ENCODE results near the gene CLCN7. TPM values are rescaled to one million over a fixed set of nuclear protein-coding genes. Genes with fewer than 3 reads are reported as not detected.

CLCN7 gene
- total and polyA plus RNA-seq, 2 donors (not counting 3 experiments of a cell fraction or from before 2014, with no cell fraction given) = 59.8 to 94.9 TPM

- DNase-seq (ENCODE audit: low read depth, low spot score) (peak; percentile 6), FAIRE-seq (no peak)
- peak overlapping the region; percentile 84 for H3K27ac ChIP-seq (ENCODE audit: insufficient read depth, low read depth, low read length)
- peak overlapping the region; percentile 85 for H2AFZ ChIP-seq (ENCODE audit: low read depth, low read length)
- CTCF ChIA-PET = interaction anchor here (0.6 to 2.3 kb wide), 36 partner anchors 10 to 276 kb away, joined by 3 to 24 read pairs (median 5); partner anchors contain the start of genes JPT2, MAPK8IP3 and TMEM204
- peaks cover 15% of the 10 kb centered on the region for H3K4me1 ChIP-seq (ENCODE audit: control insufficient read depth, extremely low read depth, insufficient read depth, low read length)
- peaks cover 3 to 8% of the 10 kb centered on the region in 2 experiments for H3K36me3 ChIP-seq (ENCODE audit: control insufficient read depth in 2 of 2, extremely low read depth in 1 of 2, insufficient read depth in 2 of 2, low read length in 2 of 2)
- H3K4me2 ChIP-seq (ENCODE audit: insufficient read depth, low read length) = peak overlapping the region; percentile 83
- no peaks in the 10 kb centered on the region for H4K20me1 ChIP-seq (replicated peaks; ENCODE audit: control insufficient read depth, extremely low read depth, insufficient read depth, low read length)
- dilution Hi-C loops (cut with MboI; ENCODE audit: extremely low pct_ligation_motif_present, low sequenced_read_pairs) (no loop called here), intact Hi-C loops (cut with micrococcal nuclease) (loop anchor here (1.0 to 5.0 kb wide), 5 partner anchors 40 to 214 kb away; partner anchors contain the start of genes MAPK8IP3 and TMEM204)
- peak overlapping the region; percentile 93 for H3K9ac ChIP-seq (replicated peaks; ENCODE audit: extremely low read depth, insufficient read depth, low read length)
- H3K9me3 ChIP-seq (replicated peaks; ENCODE audit: control insufficient read depth, insufficient read depth, low read length) = no peaks in the 10 kb centered on the region
- POLR2A ChIA-PET = no interaction called here
- H3K9me1 ChIP-seq (replicated peaks; ENCODE audit: control insufficient read depth, extremely low read depth, insufficient read depth, low read length) = no peaks in the 10 kb centered on the region
- peak overlapping the region; percentile 67 to 85 (median 77) for H3K4me3 ChIP-seq (replicated peaks in 1 of 3; ENCODE audit: insufficient read depth in 1 of 3, low read depth in 1 of 3, low read length in 3 of 3)
- no TSS peak for BruUV-seq (replicated peaks)
- no peak for TF ChIP-seq FOS (IDR thresholded peaks at IDR 0.05; ENCODE audit: borderline replicate concordance, insufficient read depth, low read length)
- no peak for TF ChIP-seq MYC (IDR thresholded peaks at IDR 0.05; ENCODE audit: low read depth, low read length)
- TF ChIP-seq POLR2AphosphoS5 (IDR thresholded peaks at IDR 0.05; ENCODE audit: insufficient read depth, low read depth, low read length) = no peak
- TF ChIP-seq JUN (IDR thresholded peaks at IDR 0.05; ENCODE audit: borderline replicate concordance, insufficient read depth, insufficient read length, low read depth) = no peak
- no peak for TF ChIP-seq MAX (IDR thresholded peaks at IDR 0.05; ENCODE audit: insufficient read depth, insufficient read length)
- no peak for TF ChIP-seq GATA2 (IDR thresholded peaks at IDR 0.05; ENCODE audit: insufficient read depth, insufficient read length, low read depth, low read length)
- TF ChIP-seq EZH2 (IDR thresholded peaks at IDR 0.05; ENCODE audit: borderline replicate concordance, low read depth, low read length, severe bottlenecking) = no peak
- TF ChIP-seq POLR2A (IDR thresholded peaks at IDR 0.05; ENCODE audit: low read depth, low read length) = no peak
- TF ChIP-seq, protein P1, sequence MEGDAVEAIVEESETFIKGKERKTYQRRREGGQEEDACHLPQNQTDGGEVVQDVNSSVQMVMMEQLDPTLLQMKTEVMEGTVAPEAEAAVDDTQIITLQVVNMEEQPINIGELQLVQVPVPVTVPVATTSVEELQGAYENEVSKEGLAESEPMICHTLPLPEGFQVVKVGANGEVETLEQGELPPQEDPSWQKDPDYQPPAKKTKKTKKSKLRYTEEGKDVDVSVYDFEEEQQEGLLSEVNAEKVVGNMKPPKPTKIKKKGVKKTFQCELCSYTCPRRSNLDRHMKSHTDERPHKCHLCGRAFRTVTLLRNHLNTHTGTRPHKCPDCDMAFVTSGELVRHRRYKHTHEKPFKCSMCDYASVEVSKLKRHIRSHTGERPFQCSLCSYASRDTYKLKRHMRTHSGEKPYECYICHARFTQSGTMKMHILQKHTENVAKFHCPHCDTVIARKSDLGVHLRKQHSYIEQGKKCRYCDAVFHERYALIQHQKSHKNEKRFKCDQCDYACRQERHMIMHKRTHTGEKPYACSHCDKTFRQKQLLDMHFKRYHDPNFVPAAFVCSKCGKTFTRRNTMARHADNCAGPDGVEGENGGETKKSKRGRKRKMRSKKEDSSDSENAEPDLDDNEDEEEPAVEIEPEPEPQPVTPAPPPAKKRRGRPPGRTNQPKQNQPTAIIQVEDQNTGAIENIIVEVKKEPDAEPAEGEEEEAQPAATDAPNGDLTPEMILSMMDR (IDR thresholded peaks at IDR 0.05; ENCODE audit: extremely low read depth in 1 of 2, insufficient read depth in 1 of 2, low read depth in 1 of 2, low read length in 2 of 2) = no peak
- H3K27me3 ChIP-seq (ENCODE audit: control insufficient read depth in 2 of 2, insufficient read depth in 2 of 2, low read length in 2 of 2) = no peaks in the 10 kb centered on the region
- peaks cover 19% of the 10 kb centered on the region for H3K79me2 ChIP-seq (ENCODE audit: control insufficient read depth, insufficient read depth, low read length)
These were observed 18.9 kb upstream of the CLCN7 start for GRCh38 chr16:1493746-1494094.
